ENCODE measurements around the gene LLGL2.
"Not testable (repeated sequence)": the region's sequence is repeated elsewhere in the genome, so short reads cannot be mapped to it uniquely, and the experiment has no call there.

The LLGL2 gene

GRCh38 chr17:75573540-75573957, 48.1 kb downstream of the LLGL2 start:
- DNase-seq: no peak
- Histone ChIP-seq H3K27me3 (ENCODE audit: insufficient read depth, low read depth, severe bottlenecking) (no peaks in the 10 kb centered on the region), H3K9me3 (ENCODE audit: severe bottlenecking) (no peaks in the 10 kb centered on the region), H3K27ac (no peak overlapping the region), H3K4me3 (ENCODE audit: low read depth, low read length) (no peak overlapping the region), H3K36me3 (peaks cover 69% of the 10 kb centered on the region)
- TF ChIP-seq CTCF (IDR thresholded peaks at IDR 0.05; ENCODE audit: low read depth, low read length): no peak

- DNase-seq: no peak
- no peak overlapping the region for H3K27ac ChIP-seq
- no peaks in the 10 kb centered on the region for H3K27me3 ChIP-seq (ENCODE audit: insufficient read depth, low read depth, severe bottlenecking)
- no peaks in the 10 kb centered on the region for H3K9me3 ChIP-seq (ENCODE audit: severe bottlenecking)
- H3K4me3 ChIP-seq (ENCODE audit: low read depth, low read length): no peak overlapping the region
- no peak for TF ChIP-seq CTCF (IDR thresholded peaks at IDR 0.05; ENCODE audit: low read depth, low read length)
- peaks cover 65% of the 10 kb centered on the region for H3K36me3 ChIP-seq
Observed at GRCh38 chr17:75573994-75574393, 48.5 kb downstream of the LLGL2 start.

GRCh38 chr17:75574404-75575036, 49.0 kb downstream of the LLGL2 start:
- Histone ChIP-seq H3K4me3 (ENCODE audit: low read depth, low read length) (no peak overlapping the region), H3K27ac (no peak overlapping the region)
- TF ChIP-seq CTCF (IDR thresholded peaks at IDR 0.05; ENCODE audit: low read depth, low read length): no peak

GRCh38 chr17:75575197-75575596, 49.7 kb downstream of the LLGL2 start:
- no peak for DNase-seq
- H3K27ac ChIP-seq: no peak overlapping the region
- H3K4me3 ChIP-seq (ENCODE audit: low read depth, low read length): no peak overlapping the region
- peaks cover 53% of the 10 kb centered on the region for H3K36me3 ChIP-seq
- H3K9me3 ChIP-seq (ENCODE audit: severe bottlenecking): peaks cover 2% of the 10 kb centered on the region
- H3K27me3 ChIP-seq (ENCODE audit: insufficient read depth, low read depth, severe bottlenecking): no peaks in the 10 kb centered on the region
- no peak for TF ChIP-seq CTCF (IDR thresholded peaks at IDR 0.05; ENCODE audit: low read depth, low read length)

More at GRCh38 chr17:75574404-75575036, 49.0 kb downstream of the LLGL2 start:
- peaks cover 60% of the 10 kb centered on the region for H3K36me3 ChIP-seq
- no peak for DNase-seq
- H3K27me3 ChIP-seq (ENCODE audit: insufficient read depth, low read depth, severe bottlenecking): no peaks in the 10 kb centered on the region
- no peaks in the 10 kb centered on the region for H3K9me3 ChIP-seq (ENCODE audit: severe bottlenecking)

- DNase-seq: no peak
- peaks cover 5% of the 10 kb centered on the region for H3K9me3 ChIP-seq (ENCODE audit: severe bottlenecking)
- no peak overlapping the region for H3K4me3 ChIP-seq (ENCODE audit: low read depth, low read length)
- no peak overlapping the region for H3K27ac ChIP-seq
- no peak for TF ChIP-seq CTCF (IDR thresholded peaks at IDR 0.05; ENCODE audit: low read depth, low read length)
- no peaks in the 10 kb centered on the region for H3K27me3 ChIP-seq (ENCODE audit: insufficient read depth, low read depth, severe bottlenecking)
- H3K36me3 ChIP-seq: peaks cover 48% of the 10 kb centered on the region
Observed at GRCh38 chr17:75575728-75576127, 50.2 kb downstream of the LLGL2 start.

- DNase-seq: no peak
- no peak for TF ChIP-seq CTCF (IDR thresholded peaks at IDR 0.05; ENCODE audit: low read depth, low read length)
- H3K27ac ChIP-seq: no peak overlapping the region
Observed at GRCh38 chr17:75576661-75577060, 51.2 kb downstream of the LLGL2 start.

GRCh38 chr17:75581121-75581725, 55.7 kb downstream of the LLGL2 start:
- peak overlapping the region; percentile 23; the same call in 1 of the 2 replicates for H3K27ac ChIP-seq
- H3K36me3 ChIP-seq; H3K4me3 ChIP-seq (ENCODE audit: low read depth, low read length); DNase-seq; H3K27me3 ChIP-seq (ENCODE audit: insufficient read depth, low read depth, severe bottlenecking): not testable (repeated sequence)
- H3K9me3 ChIP-seq (ENCODE audit: severe bottlenecking): peaks cover 14% of the 10 kb centered on the region

More at GRCh38 chr17:75576661-75577060, 51.2 kb downstream of the LLGL2 start:
- Histone ChIP-seq H3K9me3 (ENCODE audit: severe bottlenecking) (peaks cover 14% of the 10 kb centered on the region), H3K36me3 (peaks cover 40% of the 10 kb centered on the region), H3K27me3 (ENCODE audit: insufficient read depth, low read depth, severe bottlenecking) (no peaks in the 10 kb centered on the region), H3K4me3 (ENCODE audit: low read depth, low read length) (no peak overlapping the region)

- not testable (repeated sequence) for DNase-seq; H3K4me3 ChIP-seq (ENCODE audit: low read depth, low read length); H3K27ac ChIP-seq; H3K27me3 ChIP-seq (ENCODE audit: insufficient read depth, low read depth, severe bottlenecking); H3K36me3 ChIP-seq
- H3K9me3 ChIP-seq (ENCODE audit: severe bottlenecking): peaks cover 14% of the 10 kb centered on the region
Observed at GRCh38 chr17:75583197-75583596, 57.7 kb downstream of the LLGL2 start.
